GM23338 (cell line): ENCODE data around the gene OPRD1. TPM values are rescaled to one million over a fixed set of nuclear protein-coding genes. Genes with fewer than 3 reads are reported as not detected.

ENCODE experiments used
- ATAC-seq: fragments of 200-7000 bp; cut with Tn5 transposase; 3 replicates; pipeline ENCODE4 v1.9.1; 2020
- DNase-seq: peaks from one replicate; pipeline ENCODE4 v3.0.0-alpha.2; 2015; ENCODE audit warnings: low spot score
- H2AFZ ChIP-seq: fragments of 200-600 bp; sonication (generic); 2 replicates; pipeline ENCODE4 v1.8.0; 2016; ENCODE audit warnings: antibody characterized with exemption, mild to moderate bottlenecking, moderate library complexity
- H3F3A ChIP-seq: fragments of 200-600 bp; sonication (generic); replicated peaks from 2 replicates; pipeline ENCODE4 v1.8.0; 2017; ENCODE audit warnings: antibody characterized with exemption, mixed run types, low read depth
- H3K27ac ChIP-seq: fragments of 200-600 bp; sonication (generic); 2 replicates; pipeline ENCODE4 v1.6.1; 2016; ENCODE audit warnings: low read depth
- H3K27me3 ChIP-seq: fragments of 200-600 bp; sonication (generic); 2 replicates; pipeline ENCODE4 v1.8.0; 2016; ENCODE audit warnings: mild to moderate bottlenecking, mixed run types, moderate library complexity; ENCODE audit not compliant: insufficient read depth
- H3K36me3 ChIP-seq: fragments of 200-600 bp; sonication (generic); 2 replicates; pipeline ENCODE4 v1.8.0; 2016; ENCODE audit warnings: mild to moderate bottlenecking; ENCODE audit not compliant: insufficient read depth
- H3K4me1 ChIP-seq: fragments of 200-600 bp; sonication (generic); 2 replicates; pipeline ENCODE4 v1.8.0; 2016; ENCODE audit warnings: mild to moderate bottlenecking, moderate library complexity; ENCODE audit not compliant: insufficient read depth
- H3K4me2 ChIP-seq: fragments of 200-600 bp; sonication (generic); 2 replicates; pipeline ENCODE4 v1.7.1; 2017; ENCODE audit warnings: mixed run types
- H3K4me3 ChIP-seq: fragments of 200-600 bp; sonication (generic); 2 replicates; pipeline ENCODE4 v1.6.1; 2016; ENCODE audit warnings: mixed run types
- H3K79me2 ChIP-seq: fragments of 200-600 bp; sonication (generic); replicated peaks from 2 replicates; pipeline ENCODE4 v1.8.0; 2017; ENCODE audit warnings: mild to moderate bottlenecking; ENCODE audit not compliant: insufficient read depth
- H3K9me2 ChIP-seq: fragments of 200-600 bp; sonication (generic); 2 replicates; pipeline ENCODE4 v1.8.0; 2017; ENCODE audit not compliant: insufficient read depth
- H4K20me1 ChIP-seq: fragments of 200-600 bp; sonication (generic); replicated peaks from 2 replicates; pipeline ENCODE4 v1.8.0; 2017; ENCODE audit warnings: mild to moderate bottlenecking; ENCODE audit not compliant: insufficient read depth
- H3K27ac Mint-ChIP-seq: 2 replicates; pipeline ENCODE4 v1.8.0; 2020; ENCODE audit warnings: inconsistent platforms, mild to moderate bottlenecking, moderate library complexity, mixed read lengths
- H3K27me3 Mint-ChIP-seq: 3 replicates; pipeline ENCODE4 v1.8.0; 2022; ENCODE audit warnings: low read depth, mild to moderate bottlenecking, moderate library complexity, mixed read lengths, inconsistent platforms; ENCODE audit not compliant: insufficient read depth, poor library complexity
- H3K36me3 Mint-ChIP-seq: 3 replicates; pipeline ENCODE4 v1.8.0; 2021; ENCODE audit warnings: low read depth, mild to moderate bottlenecking, inconsistent platforms, moderate library complexity, mixed read lengths
- H3K4me1 Mint-ChIP-seq: 3 replicates; pipeline ENCODE4 v1.8.0; 2020; ENCODE audit warnings: mild to moderate bottlenecking, inconsistent platforms, mixed read lengths
- H3K4me3 Mint-ChIP-seq: 3 replicates; pipeline ENCODE4 v1.8.0; 2021; ENCODE audit warnings: moderate library complexity, mild to moderate bottlenecking, inconsistent platforms, mixed read lengths
- H3K9me3 Mint-ChIP-seq: 3 replicates; pipeline ENCODE4 v1.8.0; 2020; ENCODE audit warnings: moderate library complexity, mild to moderate bottlenecking, inconsistent platforms, mixed read lengths
- CREB1 ChIP-seq: fragments of 250-450 bp; sonication (Bioruptor Pico); IDR thresholded peaks from 2 replicates; pipeline ENCODE4 v1.5.0; 2020; ENCODE audit warnings: low read depth, mild to moderate bottlenecking, moderate library complexity
- CTCF ChIP-seq, 2 experiments: fragments of 200-600 bp in 1 of 2; sonication (generic) in 1 of 2; conservative IDR thresholded peaks; 2 replicates each; pipeline versions ENCODE4 v1.5.1 to v1.6.1; 2016 to 2017; ENCODE audit warnings: antibody characterized with exemption in 2 of 2, low read depth in 2 of 2, mild to moderate bottlenecking in 2 of 2, moderate library complexity in 1 of 2
- ETS1 ChIP-seq: IDR thresholded peaks from 2 replicates; pipeline ENCODE4 v1.6.1; 2016; ENCODE audit warnings: antibody characterized with exemption
- EZH2 ChIP-seq: fragments of 200-600 bp; sonication (generic); IDR thresholded peaks from one replicate; pipeline ENCODE4 v1.8.0; 2017; ENCODE audit warnings: antibody characterized with exemption, mild to moderate bottlenecking, low read depth; ENCODE audit not compliant: unreplicated experiment
- EZH2phosphoT487 ChIP-seq: fragments of 200-600 bp; sonication (generic); IDR thresholded peaks from one replicate; pipeline ENCODE4 v1.8.1; 2018; ENCODE audit warnings: antibody characterized with exemption; ENCODE audit not compliant: unreplicated experiment
- JUNB ChIP-seq: IDR thresholded peaks from one replicate; pipeline ENCODE4 v1.6.1; 2016; ENCODE audit warnings: antibody characterized with exemption; ENCODE audit not compliant: unreplicated experiment
- NANOG ChIP-seq: IDR thresholded peaks from 2 replicates; pipeline ENCODE4 v1.6.1; 2016; ENCODE audit warnings: antibody characterized with exemption, borderline replicate concordance
- POLR2AphosphoS5 ChIP-seq: IDR thresholded peaks from 2 replicates; pipeline ENCODE4 v1.6.1; 2016; ENCODE audit warnings: antibody characterized with exemption, low read depth
- STAT1 ChIP-seq: IDR thresholded peaks from one replicate; pipeline ENCODE4 v1.6.1; 2016; ENCODE audit warnings: antibody characterized with exemption; ENCODE audit not compliant: unreplicated experiment
- ZNF114 ChIP-seq: fragments of 250-450 bp; sonication (Bioruptor Pico); IDR thresholded peaks from 2 replicates; pipeline ENCODE4 v1.5.0; 2020; ENCODE audit warnings: mild to moderate bottlenecking, moderate library complexity
- ZNF331 ChIP-seq: fragments of 250-450 bp; sonication (Bioruptor Pico); IDR thresholded peaks from 2 replicates; pipeline ENCODE4 v1.5.0; 2020; ENCODE audit warnings: low read depth, mild to moderate bottlenecking, moderate library complexity
- ZNF462 ChIP-seq: fragments of 250-450 bp; sonication (Bioruptor Pico); IDR thresholded peaks from 2 replicates; pipeline ENCODE4 v1.5.0; 2020; ENCODE audit warnings: mild to moderate bottlenecking, moderate library complexity
- polyA plus RNA-seq: library from polyadenylated mRNA; unstranded; fragments of >200 nt; fragmentation: Nextera tagmentation; extraction: Ambion mirVana; gene quantifications from 2 replicates; pipeline ENCODE4 v1.2.1, GENCODE V29; 2016
- total RNA-seq: library from RNA; depleted of rRNA; stranded (reverse); fragments of >200 nt; shearing (Covaris generic); gene quantifications from 2 replicates; pipeline ENCODE4 v1.2.3, GENCODE V29; 2014
- TF ChIP-seq, protein P1 (sequence below): IDR thresholded peaks from one replicate; pipeline ENCODE4 v1.6.1; 2018; ENCODE audit warnings: antibody characterized with exemption; ENCODE audit not compliant: unreplicated experiment

The OPRD1 gene
- total and polyA plus RNA-seq, 2 experiments from 2014 or later = 0.55 to 2.3 TPM

- Histone ChIP-seq H2AFZ (no peak overlapping the region), H3K27me3 (no peaks in the 10 kb centered on the region), H4K20me1 (no peaks in the 10 kb centered on the region), H3K4me2 (no peak overlapping the region), H3K9me2 (no peaks in the 10 kb centered on the region), H3K4me3 (no peak overlapping the region), H3K36me3 (no peaks in the 10 kb centered on the region), H3F3A (no peaks in the 10 kb centered on the region; the same call in 1 of the 2 replicates), H3K4me1 (no peaks in the 10 kb centered on the region), H3K27ac (no peak overlapping the region), H3K79me2 (no peaks in the 10 kb centered on the region)
- ATAC-seq (no peak), DNase-seq (no peak)
- H3K4me3 Mint-ChIP-seq = no peak overlapping the region
- no peak for TF ChIP-seq CREB1 (CRISPR knock-in tag)
- TF ChIP-seq ZNF114 (CRISPR knock-in tag) = no peak
- no peak for TF ChIP-seq STAT1
- TF ChIP-seq, protein P1, sequence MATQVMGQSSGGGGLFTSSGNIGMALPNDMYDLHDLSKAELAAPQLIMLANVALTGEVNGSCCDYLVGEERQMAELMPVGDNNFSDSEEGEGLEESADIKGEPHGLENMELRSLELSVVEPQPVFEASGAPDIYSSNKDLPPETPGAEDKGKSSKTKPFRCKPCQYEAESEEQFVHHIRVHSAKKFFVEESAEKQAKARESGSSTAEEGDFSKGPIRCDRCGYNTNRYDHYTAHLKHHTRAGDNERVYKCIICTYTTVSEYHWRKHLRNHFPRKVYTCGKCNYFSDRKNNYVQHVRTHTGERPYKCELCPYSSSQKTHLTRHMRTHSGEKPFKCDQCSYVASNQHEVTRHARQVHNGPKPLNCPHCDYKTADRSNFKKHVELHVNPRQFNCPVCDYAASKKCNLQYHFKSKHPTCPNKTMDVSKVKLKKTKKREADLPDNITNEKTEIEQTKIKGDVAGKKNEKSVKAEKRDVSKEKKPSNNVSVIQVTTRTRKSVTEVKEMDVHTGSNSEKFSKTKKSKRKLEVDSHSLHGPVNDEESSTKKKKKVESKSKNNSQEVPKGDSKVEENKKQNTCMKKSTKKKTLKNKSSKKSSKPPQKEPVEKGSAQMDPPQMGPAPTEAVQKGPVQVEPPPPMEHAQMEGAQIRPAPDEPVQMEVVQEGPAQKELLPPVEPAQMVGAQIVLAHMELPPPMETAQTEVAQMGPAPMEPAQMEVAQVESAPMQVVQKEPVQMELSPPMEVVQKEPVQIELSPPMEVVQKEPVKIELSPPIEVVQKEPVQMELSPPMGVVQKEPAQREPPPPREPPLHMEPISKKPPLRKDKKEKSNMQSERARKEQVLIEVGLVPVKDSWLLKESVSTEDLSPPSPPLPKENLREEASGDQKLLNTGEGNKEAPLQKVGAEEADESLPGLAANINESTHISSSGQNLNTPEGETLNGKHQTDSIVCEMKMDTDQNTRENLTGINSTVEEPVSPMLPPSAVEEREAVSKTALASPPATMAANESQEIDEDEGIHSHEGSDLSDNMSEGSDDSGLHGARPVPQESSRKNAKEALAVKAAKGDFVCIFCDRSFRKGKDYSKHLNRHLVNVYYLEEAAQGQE = no peak
- TF ChIP-seq CTCF (conservative IDR thresholded peaks at IDR 0.05; ENCODE audit: low read depth in 2 of 2) = no peak
- no peak for TF ChIP-seq ETS1
- no peak for TF ChIP-seq NANOG
- TF ChIP-seq EZH2phosphoT487 = no peak
- TF ChIP-seq EZH2 = no peak
- no peak for TF ChIP-seq POLR2AphosphoS5
- no peak for TF ChIP-seq JUNB
- TF ChIP-seq ZNF331 (CRISPR knock-in tag) = no peak
- TF ChIP-seq ZNF462 (CRISPR knock-in tag) = no peak
- H3K27me3 Mint-ChIP-seq = peaks cover 7% of the 10 kb centered on the region
- peaks cover 4% of the 10 kb centered on the region; the same call in 1 of the 3 replicates for H3K4me1 Mint-ChIP-seq
- H3K9me3 Mint-ChIP-seq = no peaks in the 10 kb centered on the region
- no peak overlapping the region for H3K27ac Mint-ChIP-seq
- no peaks in the 10 kb centered on the region for H3K36me3 Mint-ChIP-seq
These were observed 36.4 kb downstream of the OPRD1 start for GRCh38 chr1:28848416-28848815.
